GM12878 (cell line): ENCODE measurements around the gene PPAT.

ENCODE experiments used
- CHD2 ChIP-seq: IDR thresholded peaks from 2 replicates; pipeline ENCODE4 v1.6.1; 2011; ENCODE audit warnings: low read depth, low read length, improper control_type of control experiment, borderline replicate concordance
- EZH2 ChIP-seq: IDR thresholded peaks from 2 replicates; pipeline ENCODE4 v1.6.1; 2012; ENCODE audit warnings: low read depth, mild to moderate bottlenecking, control low read depth, inconsistent platforms, low read length, borderline replicate concordance; ENCODE audit not compliant: control insufficient read depth
- REST ChIP-seq: IDR thresholded peaks from 2 replicates; pipeline ENCODE4 v1.6.1; 2012; ENCODE audit warnings: mild to moderate bottlenecking, low read depth, low read length
- TF ChIP-seq, protein P1 (sequence below), 3 experiments: IDR thresholded peaks in 2 of 3; conservative IDR thresholded peaks in 1 of 3; 2 replicates each; pipeline ENCODE4 v1.5.1; 2011; ENCODE audit warnings: low read depth in 3 of 3, low read length in 3 of 3, mild to moderate bottlenecking in 3 of 3, control low read depth in 2 of 3, moderate library complexity in 2 of 3, inconsistent platforms in 1 of 3, mixed read lengths in 1 of 3; ENCODE audit not compliant: control insufficient read depth in 2 of 3, insufficient read depth in 1 of 3; ENCODE audit errors: extremely low read depth in 1 of 3

DNA sequence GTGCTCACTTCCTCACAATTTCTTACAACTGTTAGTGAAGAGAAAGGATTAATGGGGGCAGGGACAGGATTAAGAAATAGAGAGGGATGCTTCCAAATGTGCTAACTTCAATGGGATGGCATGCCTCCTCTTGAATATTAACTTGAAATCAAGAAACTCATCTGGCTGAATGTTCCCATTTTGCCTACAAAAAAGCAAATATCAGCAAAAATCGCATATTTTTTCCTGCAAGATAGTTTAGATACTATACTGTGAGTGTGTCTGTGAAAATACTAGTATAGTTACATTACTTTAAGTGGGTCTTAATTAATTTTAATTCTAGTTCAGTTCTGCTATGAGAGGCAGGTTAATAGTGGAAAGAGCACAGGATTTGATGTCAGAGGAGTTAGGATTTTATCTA lies 5.6 kb upstream of the PPAT start:
- TF ChIP-seq REST (no peak), EZH2 (no peak), CHD2 (no peak)
- TF ChIP-seq, protein P1, sequence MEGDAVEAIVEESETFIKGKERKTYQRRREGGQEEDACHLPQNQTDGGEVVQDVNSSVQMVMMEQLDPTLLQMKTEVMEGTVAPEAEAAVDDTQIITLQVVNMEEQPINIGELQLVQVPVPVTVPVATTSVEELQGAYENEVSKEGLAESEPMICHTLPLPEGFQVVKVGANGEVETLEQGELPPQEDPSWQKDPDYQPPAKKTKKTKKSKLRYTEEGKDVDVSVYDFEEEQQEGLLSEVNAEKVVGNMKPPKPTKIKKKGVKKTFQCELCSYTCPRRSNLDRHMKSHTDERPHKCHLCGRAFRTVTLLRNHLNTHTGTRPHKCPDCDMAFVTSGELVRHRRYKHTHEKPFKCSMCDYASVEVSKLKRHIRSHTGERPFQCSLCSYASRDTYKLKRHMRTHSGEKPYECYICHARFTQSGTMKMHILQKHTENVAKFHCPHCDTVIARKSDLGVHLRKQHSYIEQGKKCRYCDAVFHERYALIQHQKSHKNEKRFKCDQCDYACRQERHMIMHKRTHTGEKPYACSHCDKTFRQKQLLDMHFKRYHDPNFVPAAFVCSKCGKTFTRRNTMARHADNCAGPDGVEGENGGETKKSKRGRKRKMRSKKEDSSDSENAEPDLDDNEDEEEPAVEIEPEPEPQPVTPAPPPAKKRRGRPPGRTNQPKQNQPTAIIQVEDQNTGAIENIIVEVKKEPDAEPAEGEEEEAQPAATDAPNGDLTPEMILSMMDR (IDR thresholded peaks at IDR 0.05 in 2 of 3, conservative IDR thresholded peaks at IDR 0.05 in 1 of 3; ENCODE audit: control insufficient read depth in 2 of 3, extremely low read depth in 1 of 3, insufficient read depth in 1 of 3, low read depth in 3 of 3, low read length in 3 of 3), result no peak
